Neural cell (in vitro differentiated cells): ENCODE measurements around the gene TCF12.

Experiments
- EP300 ChIP-seq: fragments of 450-650 bp; conservative IDR thresholded peaks from 2 replicates; pipeline ENCODE4 v1.6.1; 2014; ENCODE audit warnings: antibody characterized with exemption, mild to moderate bottlenecking, moderate library complexity; ENCODE audit not compliant: poor library complexity, severe bottlenecking
- POLR2AphosphoS5 ChIP-seq: IDR thresholded peaks from 2 replicates; pipeline ENCODE4 v1.6.1; 2012
- SMC3 ChIP-seq: fragments of 450-650 bp; conservative IDR thresholded peaks from 2 replicates; pipeline ENCODE4 v1.6.1; 2014; ENCODE audit warnings: antibody characterized with exemption, mild to moderate bottlenecking, moderate library complexity; ENCODE audit not compliant: poor library complexity
- TF ChIP-seq, protein P1 (sequence below): IDR thresholded peaks from 2 replicates; pipeline ENCODE4 v1.6.1; 2012; ENCODE audit warnings: borderline replicate concordance
- TF ChIP-seq, protein P2 (sequence below): fragments of 450-650 bp; IDR thresholded peaks from 2 replicates; pipeline ENCODE4 v1.5.1; 2014; ENCODE audit warnings: antibody characterized with exemption, mild to moderate bottlenecking, moderate library complexity; ENCODE audit not compliant: poor library complexity, severe bottlenecking

DNA sequence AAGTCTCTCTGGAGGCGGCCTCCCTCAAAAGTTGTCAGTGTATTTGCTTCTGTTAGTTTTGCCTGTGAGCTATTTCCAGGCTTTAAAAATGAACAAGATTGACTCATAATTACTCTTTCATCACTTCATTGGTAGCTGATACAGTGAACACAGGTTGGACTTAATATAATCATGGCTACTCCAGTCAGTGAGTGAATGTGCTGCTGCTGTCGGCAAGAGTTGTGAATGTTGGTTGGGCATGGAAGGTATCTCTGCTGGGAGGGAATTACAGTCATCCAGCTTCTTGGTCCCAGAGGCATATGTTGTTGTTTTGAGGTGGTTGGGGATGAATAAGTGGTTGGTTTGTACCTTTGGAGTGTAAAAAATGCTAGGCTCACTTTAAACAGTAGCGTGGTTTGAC is 11.5 kb downstream of the TCF12 start:
- TF ChIP-seq EP300: no peak
- TF ChIP-seq, protein P1, sequence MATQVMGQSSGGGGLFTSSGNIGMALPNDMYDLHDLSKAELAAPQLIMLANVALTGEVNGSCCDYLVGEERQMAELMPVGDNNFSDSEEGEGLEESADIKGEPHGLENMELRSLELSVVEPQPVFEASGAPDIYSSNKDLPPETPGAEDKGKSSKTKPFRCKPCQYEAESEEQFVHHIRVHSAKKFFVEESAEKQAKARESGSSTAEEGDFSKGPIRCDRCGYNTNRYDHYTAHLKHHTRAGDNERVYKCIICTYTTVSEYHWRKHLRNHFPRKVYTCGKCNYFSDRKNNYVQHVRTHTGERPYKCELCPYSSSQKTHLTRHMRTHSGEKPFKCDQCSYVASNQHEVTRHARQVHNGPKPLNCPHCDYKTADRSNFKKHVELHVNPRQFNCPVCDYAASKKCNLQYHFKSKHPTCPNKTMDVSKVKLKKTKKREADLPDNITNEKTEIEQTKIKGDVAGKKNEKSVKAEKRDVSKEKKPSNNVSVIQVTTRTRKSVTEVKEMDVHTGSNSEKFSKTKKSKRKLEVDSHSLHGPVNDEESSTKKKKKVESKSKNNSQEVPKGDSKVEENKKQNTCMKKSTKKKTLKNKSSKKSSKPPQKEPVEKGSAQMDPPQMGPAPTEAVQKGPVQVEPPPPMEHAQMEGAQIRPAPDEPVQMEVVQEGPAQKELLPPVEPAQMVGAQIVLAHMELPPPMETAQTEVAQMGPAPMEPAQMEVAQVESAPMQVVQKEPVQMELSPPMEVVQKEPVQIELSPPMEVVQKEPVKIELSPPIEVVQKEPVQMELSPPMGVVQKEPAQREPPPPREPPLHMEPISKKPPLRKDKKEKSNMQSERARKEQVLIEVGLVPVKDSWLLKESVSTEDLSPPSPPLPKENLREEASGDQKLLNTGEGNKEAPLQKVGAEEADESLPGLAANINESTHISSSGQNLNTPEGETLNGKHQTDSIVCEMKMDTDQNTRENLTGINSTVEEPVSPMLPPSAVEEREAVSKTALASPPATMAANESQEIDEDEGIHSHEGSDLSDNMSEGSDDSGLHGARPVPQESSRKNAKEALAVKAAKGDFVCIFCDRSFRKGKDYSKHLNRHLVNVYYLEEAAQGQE: no peak
- TF ChIP-seq, protein P2, sequence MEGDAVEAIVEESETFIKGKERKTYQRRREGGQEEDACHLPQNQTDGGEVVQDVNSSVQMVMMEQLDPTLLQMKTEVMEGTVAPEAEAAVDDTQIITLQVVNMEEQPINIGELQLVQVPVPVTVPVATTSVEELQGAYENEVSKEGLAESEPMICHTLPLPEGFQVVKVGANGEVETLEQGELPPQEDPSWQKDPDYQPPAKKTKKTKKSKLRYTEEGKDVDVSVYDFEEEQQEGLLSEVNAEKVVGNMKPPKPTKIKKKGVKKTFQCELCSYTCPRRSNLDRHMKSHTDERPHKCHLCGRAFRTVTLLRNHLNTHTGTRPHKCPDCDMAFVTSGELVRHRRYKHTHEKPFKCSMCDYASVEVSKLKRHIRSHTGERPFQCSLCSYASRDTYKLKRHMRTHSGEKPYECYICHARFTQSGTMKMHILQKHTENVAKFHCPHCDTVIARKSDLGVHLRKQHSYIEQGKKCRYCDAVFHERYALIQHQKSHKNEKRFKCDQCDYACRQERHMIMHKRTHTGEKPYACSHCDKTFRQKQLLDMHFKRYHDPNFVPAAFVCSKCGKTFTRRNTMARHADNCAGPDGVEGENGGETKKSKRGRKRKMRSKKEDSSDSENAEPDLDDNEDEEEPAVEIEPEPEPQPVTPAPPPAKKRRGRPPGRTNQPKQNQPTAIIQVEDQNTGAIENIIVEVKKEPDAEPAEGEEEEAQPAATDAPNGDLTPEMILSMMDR: no peak
- TF ChIP-seq POLR2AphosphoS5: no peak
- TF ChIP-seq SMC3: no peak
